Thoracic aorta (tissue), 2 donors: ENCODE data around the gene CTNNBIP1. TPM values are rescaled to one million over a fixed set of nuclear protein-coding genes. Genes with fewer than 3 reads are reported as not detected.

Experiments used
- ATAC-seq: fragments of 150-250 bp; one replicate; pipeline ENCODE4 v1.8.0; 2017; ENCODE audit warnings: low read depth; ENCODE audit not compliant: insufficient number of reproducible peaks, low FRiP score
- DNase-seq: peaks from one replicate; pipeline ENCODE4 v3.0.0-alpha.2; 2020; ENCODE audit warnings: low spot score
- H3K27ac ChIP-seq, 2 donors: fragments of 200-600 bp; sonication (generic); 1 replicate in 1 of 2; 2 replicates in 1 of 2; pipeline ENCODE4 v1.5.1; 2016; ENCODE audit warnings: mild to moderate bottlenecking in 2 of 2, moderate library complexity in 2 of 2
- H3K27me3 ChIP-seq: fragments of 200-600 bp; sonication (generic); replicated peaks from 2 replicates; pipeline ENCODE4 v1.6.0; 2016; ENCODE audit warnings: mild to moderate bottlenecking; ENCODE audit not compliant: insufficient read depth
- H3K36me3 ChIP-seq: fragments of 200-600 bp; sonication (generic); one replicate; pipeline ENCODE4 v1.5.1; 2016
- H3K4me1 ChIP-seq, 2 donors: fragments of 200-600 bp; sonication (generic); 1 replicate in 1 of 2; 2 replicates in 1 of 2; pipeline versions ENCODE4 v1.5.1 to v1.6.0; 2016; ENCODE audit warnings: low read depth in 2 of 2, mild to moderate bottlenecking in 1 of 2; ENCODE audit not compliant: control insufficient read depth in 1 of 2
- H3K4me3 ChIP-seq: fragments of 200-600 bp; sonication (generic); 2 replicates; pipeline ENCODE4 v1.5.1; 2016; ENCODE audit warnings: mild to moderate bottlenecking
- H3K9me3 ChIP-seq: fragments of 200-600 bp; sonication (generic); 2 replicates; pipeline ENCODE4 v1.5.1; 2016
- total RNA-seq, 2 donors: library from RNA; depleted of rRNA; stranded (reverse); fragments of >200 nt; gene quantifications; one replicate each; pipeline versions ENCODE4 v1.1.0 to v1.2.3, GENCODE V29; 2016
- TF ChIP-seq, protein P1 (sequence below): fragments of 200-600 bp; sonication (generic); IDR thresholded peaks from one replicate; pipeline ENCODE4 v1.5.1; 2019; ENCODE audit warnings: antibody characterized with exemption

Gene CTNNBIP1
- total RNA-seq, 2 donors from 2014 or later = 13.4 to 22.3 TPM

DNA sequence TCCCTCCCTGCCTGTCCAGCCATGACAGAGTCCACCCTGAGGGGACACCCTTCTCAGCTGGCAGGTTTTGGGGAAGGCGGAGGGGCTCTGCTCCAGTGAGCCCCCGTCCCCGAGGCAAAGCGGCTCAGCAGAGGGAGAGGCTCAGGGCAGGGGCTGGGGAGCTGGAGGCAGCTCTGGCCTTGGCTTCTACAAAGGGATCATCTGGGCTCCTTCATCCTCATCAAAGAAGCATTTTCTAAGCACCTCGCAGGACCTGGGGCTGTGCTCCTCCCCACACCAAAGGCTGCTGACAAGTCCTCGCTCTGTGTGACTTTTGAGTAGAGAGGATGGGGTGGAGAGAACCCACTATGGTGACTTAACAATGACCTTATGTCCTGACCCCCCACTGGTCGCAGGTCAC lies 65.3 kb downstream of the CTNNBIP1 start:
- no peaks in the 10 kb centered on the region for H3K27me3 ChIP-seq
- H3K9me3 ChIP-seq = no peaks in the 10 kb centered on the region
- no peak for ATAC-seq
- no peak for DNase-seq
- peaks cover 6 to 26% of the 10 kb centered on the region in 2 donors for H3K4me1 ChIP-seq
- no peak overlapping the region for H3K4me3 ChIP-seq
- H3K36me3 ChIP-seq = peaks cover 6% of the 10 kb centered on the region
- peak overlapping the region; percentile 13 to 22 for H3K27ac ChIP-seq
- TF ChIP-seq, protein P1, sequence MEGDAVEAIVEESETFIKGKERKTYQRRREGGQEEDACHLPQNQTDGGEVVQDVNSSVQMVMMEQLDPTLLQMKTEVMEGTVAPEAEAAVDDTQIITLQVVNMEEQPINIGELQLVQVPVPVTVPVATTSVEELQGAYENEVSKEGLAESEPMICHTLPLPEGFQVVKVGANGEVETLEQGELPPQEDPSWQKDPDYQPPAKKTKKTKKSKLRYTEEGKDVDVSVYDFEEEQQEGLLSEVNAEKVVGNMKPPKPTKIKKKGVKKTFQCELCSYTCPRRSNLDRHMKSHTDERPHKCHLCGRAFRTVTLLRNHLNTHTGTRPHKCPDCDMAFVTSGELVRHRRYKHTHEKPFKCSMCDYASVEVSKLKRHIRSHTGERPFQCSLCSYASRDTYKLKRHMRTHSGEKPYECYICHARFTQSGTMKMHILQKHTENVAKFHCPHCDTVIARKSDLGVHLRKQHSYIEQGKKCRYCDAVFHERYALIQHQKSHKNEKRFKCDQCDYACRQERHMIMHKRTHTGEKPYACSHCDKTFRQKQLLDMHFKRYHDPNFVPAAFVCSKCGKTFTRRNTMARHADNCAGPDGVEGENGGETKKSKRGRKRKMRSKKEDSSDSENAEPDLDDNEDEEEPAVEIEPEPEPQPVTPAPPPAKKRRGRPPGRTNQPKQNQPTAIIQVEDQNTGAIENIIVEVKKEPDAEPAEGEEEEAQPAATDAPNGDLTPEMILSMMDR = no peak

DNA sequence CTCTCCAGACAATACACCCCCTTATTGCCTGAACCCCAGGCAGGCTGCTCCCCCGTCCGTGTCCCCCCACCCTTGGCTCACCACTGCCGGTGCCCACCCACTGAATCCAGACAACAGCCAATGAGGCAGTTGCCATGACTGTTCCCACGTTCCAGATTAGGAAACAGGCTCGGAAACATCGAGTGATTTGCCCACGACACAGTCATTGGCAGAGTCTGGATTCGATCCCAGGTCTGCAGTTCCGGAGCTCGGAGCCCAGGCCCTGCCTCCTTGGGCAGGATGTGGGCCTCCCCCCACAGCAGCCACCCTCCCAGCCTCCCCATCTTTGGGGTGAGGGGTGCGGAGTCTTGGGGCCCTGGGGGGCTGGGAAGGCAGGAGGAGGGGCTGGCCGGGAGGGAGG lies 66.0 kb downstream of the CTNNBIP1 start:
- H3K36me3 ChIP-seq = no peaks in the 10 kb centered on the region
- ATAC-seq (no peak), DNase-seq (no peak)
- peaks cover 6 to 26% of the 10 kb centered on the region in 2 donors for H3K4me1 ChIP-seq
- TF ChIP-seq, protein P1 = no peak
- H3K9me3 ChIP-seq = no peaks in the 10 kb centered on the region
- peak overlapping the region; percentile 13 to 22 for H3K27ac ChIP-seq
- peak overlapping the region; percentile 48 for H3K4me3 ChIP-seq
- no peaks in the 10 kb centered on the region for H3K27me3 ChIP-seq

DNA sequence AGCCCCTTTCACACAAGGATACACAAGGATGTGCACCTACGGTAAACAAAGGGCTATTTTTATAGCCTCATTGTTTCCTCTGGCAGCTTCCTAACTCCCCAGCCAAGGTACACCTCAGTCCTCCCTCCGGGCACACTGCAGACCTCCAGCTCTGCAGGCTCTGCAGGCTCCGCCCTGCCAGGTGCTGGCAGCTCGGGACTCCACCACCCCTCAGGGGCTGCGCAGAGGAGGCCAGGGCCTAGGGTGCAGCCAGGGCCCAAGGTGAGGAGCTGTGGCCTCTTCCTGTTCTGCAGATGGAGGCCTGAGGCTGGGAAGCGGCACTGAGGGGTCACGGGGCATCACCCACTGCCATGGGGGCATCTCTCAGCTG lies 66.5 kb downstream of the CTNNBIP1 start:
- DNase-seq = no peak

DNA sequence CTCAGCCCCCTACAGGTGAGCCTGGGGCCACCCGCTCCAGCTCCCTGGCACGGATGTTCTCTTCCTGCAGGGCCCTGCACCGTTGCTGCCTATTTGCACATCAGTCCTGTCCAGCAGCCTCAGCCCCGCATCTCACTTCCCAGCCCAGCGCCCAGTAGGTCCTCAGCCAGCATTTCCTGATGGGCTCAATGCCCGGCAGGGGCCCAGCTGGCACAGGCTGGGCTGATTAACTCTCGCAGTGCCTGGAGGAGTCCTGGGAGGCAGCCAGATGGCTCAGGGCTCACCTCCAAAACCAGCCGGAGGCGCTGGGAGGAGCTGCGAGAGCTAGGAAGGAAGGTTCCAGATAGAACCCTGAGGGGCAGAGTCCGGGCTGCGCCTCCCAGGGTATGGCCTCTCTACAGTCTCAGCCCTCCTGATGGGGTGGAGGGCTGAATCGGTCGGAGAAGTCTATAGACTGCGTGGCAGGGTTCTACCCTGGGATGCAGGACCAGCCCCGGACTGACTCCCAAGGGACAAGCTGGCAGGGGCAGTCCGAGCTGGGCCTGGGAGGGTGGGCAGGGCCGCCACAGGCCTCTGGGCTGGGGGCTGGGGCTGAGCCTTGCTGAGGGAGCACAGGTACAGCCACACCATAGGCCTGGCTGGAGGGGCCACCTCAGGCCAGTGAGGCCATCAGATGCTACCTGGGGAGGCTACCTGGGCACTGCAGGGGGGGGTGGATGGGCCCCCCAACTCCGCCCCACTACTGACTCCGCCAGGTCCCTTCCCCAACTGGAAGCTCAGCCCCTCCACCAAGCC lies 67.1 kb downstream of the CTNNBIP1 start:
- no peak overlapping the region for H3K4me3 ChIP-seq
- TF ChIP-seq, protein P1 = no peak
- H3K27me3 ChIP-seq = no peaks in the 10 kb centered on the region
- ATAC-seq = no peak
- no peaks in the 10 kb centered on the region for H3K9me3 ChIP-seq
- H3K27ac ChIP-seq = no peak overlapping the region
- peaks cover 6 to 26% of the 10 kb centered on the region in 2 donors for H3K4me1 ChIP-seq
- no peaks in the 10 kb centered on the region for H3K36me3 ChIP-seq
- no peak for DNase-seq

More for the DNA sequence above, 66.5 kb downstream of the CTNNBIP1 start:
- no peak overlapping the region for H3K4me3 ChIP-seq
- no peak overlapping the region for H3K27ac ChIP-seq
- H3K36me3 ChIP-seq = no peaks in the 10 kb centered on the region
- no peaks in the 10 kb centered on the region for H3K27me3 ChIP-seq
- H3K4me1 ChIP-seq = peaks cover 6 to 26% of the 10 kb centered on the region in 2 donors
- no peak for ATAC-seq
- H3K9me3 ChIP-seq = no peaks in the 10 kb centered on the region
- TF ChIP-seq, protein P1 = no peak

DNA sequence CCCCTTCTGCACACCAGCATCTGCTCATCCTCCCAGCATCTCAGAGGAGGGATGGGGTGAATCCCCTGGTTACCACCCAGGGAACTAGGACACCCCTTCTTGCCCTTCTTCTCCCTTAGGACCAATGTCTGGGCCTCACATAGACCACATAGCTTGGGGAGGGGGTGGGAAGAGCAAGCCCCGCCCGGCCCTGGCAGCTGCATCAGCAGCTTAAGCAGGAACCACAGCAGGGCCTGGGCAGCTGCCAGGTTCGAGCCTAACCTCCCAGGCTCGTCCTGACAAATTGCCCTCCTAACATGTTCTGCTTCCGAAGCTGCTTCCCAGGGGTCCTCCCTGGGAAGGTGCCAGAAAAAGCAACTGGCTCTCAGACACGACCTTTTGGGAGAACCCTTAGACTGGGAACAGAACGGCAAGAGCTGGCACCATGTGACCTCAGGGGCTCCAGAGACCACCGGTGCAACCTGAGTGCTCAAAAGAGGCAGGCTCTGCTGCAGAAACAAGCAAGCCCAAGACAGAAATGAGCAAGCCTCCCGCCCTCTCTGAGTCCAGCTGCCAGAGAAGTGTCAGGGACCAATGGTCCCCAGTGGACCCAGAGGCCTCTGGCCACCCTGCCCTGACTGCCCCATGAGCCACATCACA lies 67.9 kb downstream of the CTNNBIP1 start:
- no peak for DNase-seq
- no peak for ATAC-seq
- no peak overlapping the region for H3K27ac ChIP-seq
- no peak overlapping the region for H3K4me3 ChIP-seq
- H3K36me3 ChIP-seq = no peaks in the 10 kb centered on the region
- TF ChIP-seq, protein P1 = no peak
- no peaks in the 10 kb centered on the region for H3K9me3 ChIP-seq
- no peaks in the 10 kb centered on the region for H3K27me3 ChIP-seq
- peaks cover 6 to 26% of the 10 kb centered on the region in 2 donors for H3K4me1 ChIP-seq
